ENCODE measurements around the gene RELT.

- no peak for TF ChIP-seq CTCF (IDR thresholded peaks at IDR 0.05; ENCODE audit: insufficient read depth, low read depth, low read length)
- TF ChIP-seq EZH2 (IDR thresholded peaks at IDR 0.05; ENCODE audit: insufficient read depth, low read length): no peak
Measured at GRCh38 chr11:73400293-73400692, 24.1 kb downstream of the RELT start.

Data from astrocyte (in vitro differentiated cells and primary cell).